ENCODE results near the gene NPLOC4. TPM values are rescaled to one million over a fixed set of nuclear protein-coding genes. Genes with fewer than 3 reads are reported as not detected.
A peak's percentile ranks its signal among the peaks of the same experiment; 100 is the strongest.

The NPLOC4 gene
- total and polyA plus RNA-seq, 4 donors: 30.1 to 98.0 (median 51.3) TPM

GRCh38 chr17:81553616-81554181 is 83.2 kb downstream of the NPLOC4 start:
- TF ChIP-seq CTCF (IDR thresholded peaks at IDR 0.05; ENCODE audit: control extremely low read depth, extremely low read depth): no peak
- Histone ChIP-seq H3K27me3 (ENCODE audit: control insufficient read depth in 3 of 3, insufficient read depth in 3 of 3, low read length in 2 of 3) (no peaks in the 10 kb centered on the region), H3K36me3 (ENCODE audit: control insufficient read depth in 4 of 4, insufficient read depth in 4 of 4, low read length in 4 of 4) (peaks cover 0 to 36% (median 14%) of the 10 kb centered on the region in 4 donors), H3K27ac (ENCODE audit: low read depth in 1 of 2, low read length in 1 of 2) (peak overlapping the region; percentile 83 to 87), H3K4me1 (ENCODE audit: control insufficient read depth in 5 of 5, insufficient read depth in 5 of 5, low read length in 5 of 5) (peaks cover 0 to 22% (median 5%) of the 10 kb centered on the region in 5 donors), H3K4me3 (no peak overlapping the region), H3K9ac (ENCODE audit: insufficient read depth in 1 of 2, low read length in 2 of 2) (peak overlapping the region in 1 of 2 donors; percentile 29), H3K9me3 (ENCODE audit: control insufficient read depth in 4 of 4, insufficient read depth in 3 of 4, low read length in 3 of 4) (no peaks in the 10 kb centered on the region)
- WGBS, 2 donors: 15 to 22% methylated on average over 24 of the region's 24 CpGs
- DNase-seq (peak; percentile 23 to 44 (median 34)), ATAC-seq (ENCODE audit: insufficient read depth, low FRiP score) (no peak)

- Histone ChIP-seq H3K9me3 (ENCODE audit: control insufficient read depth in 4 of 4, insufficient read depth in 3 of 4, low read length in 3 of 4) (no peaks in the 10 kb centered on the region), H3K9ac (ENCODE audit: insufficient read depth in 1 of 2, low read length in 2 of 2) (no peak overlapping the region), H3K4me3 (peak overlapping the region; percentile 87), H3K27me3 (ENCODE audit: control insufficient read depth in 3 of 3, insufficient read depth in 3 of 3, low read length in 2 of 3) (no peaks in the 10 kb centered on the region), H3K4me1 (ENCODE audit: control insufficient read depth in 5 of 5, insufficient read depth in 5 of 5, low read length in 5 of 5) (peaks cover 0 to 22% (median 5%) of the 10 kb centered on the region in 5 donors), H3K36me3 (ENCODE audit: control insufficient read depth in 4 of 4, insufficient read depth in 4 of 4, low read length in 4 of 4) (peaks cover 0 to 33% (median 11%) of the 10 kb centered on the region in 4 donors), H3K27ac (ENCODE audit: low read depth in 1 of 2, low read length in 1 of 2) (peak overlapping the region; percentile 83 to 87)
- WGBS, 2 donors: 1 to 2% methylated on average over 19 of the region's 19 CpGs
- DNase-seq (peak; percentile 70 to 73 (median 71)), ATAC-seq (ENCODE audit: insufficient read depth, low FRiP score) (peak; percentile 61)
- no peak for TF ChIP-seq CTCF (IDR thresholded peaks at IDR 0.05; ENCODE audit: control extremely low read depth, extremely low read depth)
Observed at GRCh38 chr17:81553018-81553615, 83.8 kb downstream of the NPLOC4 start.

- H3K4me3 ChIP-seq: peak within 1 kb of the TSS; percentile 87
- H3K4me1 ChIP-seq (ENCODE audit: control insufficient read depth in 5 of 5, insufficient read depth in 5 of 5, low read length in 5 of 5): peaks cover 0 to 22% (median 5%) of the 10 kb centered on the region in 5 donors
- peaks cover 0 to 33% (median 12%) of the 10 kb centered on the region in 4 donors for H3K36me3 ChIP-seq (ENCODE audit: control insufficient read depth in 4 of 4, insufficient read depth in 4 of 4, low read length in 4 of 4)
- ATAC-seq (ENCODE audit: insufficient read depth, low FRiP score): peak; percentile 86
- no peak for TF ChIP-seq CTCF (IDR thresholded peaks at IDR 0.05; ENCODE audit: control extremely low read depth, extremely low read depth)
- peak within 1 kb of the TSS in 1 of 2 donors; percentile 23 for H3K9ac ChIP-seq (ENCODE audit: insufficient read depth in 1 of 2, low read length in 2 of 2)
- 0 to 1% methylated on average over 61 to 85 of the region's 85 CpGs for WGBS, 2 donors
- peak within 1 kb of the TSS; percentile 83 to 87 for H3K27ac ChIP-seq (ENCODE audit: low read depth in 1 of 2, low read length in 1 of 2)
- H3K27me3 ChIP-seq (ENCODE audit: control insufficient read depth in 3 of 3, insufficient read depth in 3 of 3, low read length in 2 of 3): no peaks in the 10 kb centered on the region
- peak; percentile 80 to 89 (median 81) for DNase-seq
- no peaks in the 10 kb centered on the region for H3K9me3 ChIP-seq (ENCODE audit: control insufficient read depth in 4 of 4, insufficient read depth in 3 of 4, low read length in 3 of 4)
Observed at GRCh38 chr17:81552244-81553017, 84.5 kb downstream of the NPLOC4 start, which contains the start of gene FAAP100. TSS of gene FAAP100 (minus strand) at chr17:81552353. CDS start at chr17:81552330, 23 bp downstream.

Measured in lung (tissue), 12 donors.